Esophagus muscularis mucosa (tissue), 4 donors: ENCODE measurements around the gene FAM124B.

Source experiments
- EP300 ChIP-seq: sonication (generic); formaldehyde crosslinking; IDR thresholded peaks from one replicate; pipeline ENCODE4 v1.6.1; 2017; ENCODE audit warnings: antibody characterized with exemption
- POLR2A ChIP-seq: fragments of 450-650 bp; IDR thresholded peaks from one replicate; pipeline ENCODE4 v1.6.1; 2017; ENCODE audit warnings: antibody characterized with exemption, moderate library complexity, mild to moderate bottlenecking, low read depth
- POLR2AphosphoS5 ChIP-seq, 2 donors: sonication (generic); formaldehyde crosslinking; IDR thresholded peaks; one replicate each; pipeline ENCODE4 v1.6.1; 2017; ENCODE audit warnings: antibody characterized with exemption in 2 of 2
- TF ChIP-seq, protein P1 (sequence below), 3 experiments: fragments of 200-600 bp in 2 of 3; fragments of 450-650 bp in 1 of 3; sonication (generic) in 2 of 3; IDR thresholded peaks; one replicate each; pipeline ENCODE4 v1.5.1; 2017 to 2019; ENCODE audit warnings: antibody characterized with exemption in 3 of 3, mild to moderate bottlenecking in 2 of 3, moderate library complexity in 1 of 3

GRCh38 chr2:224417947-224418346 lies 16.0 kb upstream of the FAM124B start:
- TF ChIP-seq, protein P1, sequence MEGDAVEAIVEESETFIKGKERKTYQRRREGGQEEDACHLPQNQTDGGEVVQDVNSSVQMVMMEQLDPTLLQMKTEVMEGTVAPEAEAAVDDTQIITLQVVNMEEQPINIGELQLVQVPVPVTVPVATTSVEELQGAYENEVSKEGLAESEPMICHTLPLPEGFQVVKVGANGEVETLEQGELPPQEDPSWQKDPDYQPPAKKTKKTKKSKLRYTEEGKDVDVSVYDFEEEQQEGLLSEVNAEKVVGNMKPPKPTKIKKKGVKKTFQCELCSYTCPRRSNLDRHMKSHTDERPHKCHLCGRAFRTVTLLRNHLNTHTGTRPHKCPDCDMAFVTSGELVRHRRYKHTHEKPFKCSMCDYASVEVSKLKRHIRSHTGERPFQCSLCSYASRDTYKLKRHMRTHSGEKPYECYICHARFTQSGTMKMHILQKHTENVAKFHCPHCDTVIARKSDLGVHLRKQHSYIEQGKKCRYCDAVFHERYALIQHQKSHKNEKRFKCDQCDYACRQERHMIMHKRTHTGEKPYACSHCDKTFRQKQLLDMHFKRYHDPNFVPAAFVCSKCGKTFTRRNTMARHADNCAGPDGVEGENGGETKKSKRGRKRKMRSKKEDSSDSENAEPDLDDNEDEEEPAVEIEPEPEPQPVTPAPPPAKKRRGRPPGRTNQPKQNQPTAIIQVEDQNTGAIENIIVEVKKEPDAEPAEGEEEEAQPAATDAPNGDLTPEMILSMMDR (IDR thresholded peaks at IDR 0.05): no peak
- TF ChIP-seq POLR2AphosphoS5 (IDR thresholded peaks at IDR 0.05) (no peak), POLR2A (no peak), EP300 (no peak)
